Right lobe of liver (tissue), 6 donors: ENCODE measurements around the gene NIPSNAP2. TPM values are rescaled to one million over a fixed set of nuclear protein-coding genes. Genes with fewer than 3 reads are reported as not detected.

ENCODE experiments used
- ATAC-seq, 4 donors: fragments of 200-7000 bp; cut with Tn5 transposase; one replicate each; pipeline ENCODE4 v1.9.1; 2020; ENCODE audit warnings: mild to moderate bottlenecking in 4 of 4, moderate library complexity in 4 of 4
- DNase-seq, 3 donors: peaks; one replicate each; pipeline ENCODE4 v3.0.0-alpha.2; 2020
- H3K27ac ChIP-seq, 3 donors: fragments of 200-600 bp; one replicate each; pipeline ENCODE4 v1.8.0; 2022
- H3K27me3 ChIP-seq, 2 donors: fragments of 200-600 bp; one replicate each; pipeline ENCODE4 v1.8.0; 2022
- H3K36me3 ChIP-seq, 4 donors: fragments of 200-600 bp; sonication (generic) in 1 of 4; one replicate each; pipeline versions ENCODE4 v1.5.1 to v1.8.0; 2017 to 2022; ENCODE audit warnings: control low read depth in 1 of 4
- H3K4me1 ChIP-seq, 4 donors: fragments of 200-600 bp; sonication (generic) in 1 of 4; one replicate each; pipeline versions ENCODE4 v1.5.1 to v1.8.0; 2017 to 2022; ENCODE audit warnings: control low read depth in 1 of 4
- H3K4me3 ChIP-seq, 3 donors: fragments of 200-600 bp; one replicate each; pipeline ENCODE4 v1.8.0; 2022
- H3K9me3 ChIP-seq, 4 donors: fragments of 200-600 bp; sonication (generic) in 1 of 4; one replicate each; pipeline versions ENCODE4 v1.5.1 to v1.8.0; 2017 to 2022; ENCODE audit warnings: control low read depth in 1 of 4
- CTCF ChIP-seq, 4 donors: fragments of 200-600 bp in 3 of 4; fragments of 450-650 bp in 1 of 4; IDR thresholded peaks; one replicate each; pipeline versions ENCODE4 v1.5.1 to v1.8.0; 2016 to 2022; ENCODE audit warnings: antibody characterized with exemption in 4 of 4, mild to moderate bottlenecking in 2 of 4
- POLR2A ChIP-seq: fragments of 450-650 bp; IDR thresholded peaks from one replicate; pipeline ENCODE4 v1.6.1; 2017; ENCODE audit warnings: antibody characterized with exemption, mild to moderate bottlenecking
- WGBS: methylation state at CpG from one replicate; pipeline ENCODE4 v1.1.6; 2018; ENCODE audit warnings: low coverage, low lambda C conversion rate; ENCODE audit not compliant: insufficient coverage; ENCODE audit errors: missing lambda C conversion rate; 5-methylcytosine and 5-hydroxymethylcytosine counted together
- intact Hi-C, 2 donors: fragments of 100-400 bp; cut with DNase I; formaldehyde crosslinking; loops; one replicate each; pipeline versions ENCODE4 v1.11.2 to v1.14.1; 2022
- total RNA-seq, 6 experiments: library from RNA; depleted of rRNA in 2 of 6; stranded (reverse); fragments of >200 nt in 2 of 6; fragmentation: NEBNext Ultra II Directional in 3 of 6; extraction: Animal tissue kit (Norgen Biotek cat#: 25700) in 3 of 6; gene quantifications; one replicate each; pipeline versions ENCODE4 v1.1.0 to v1.2.4, GENCODE V29; 2016 to 2023
- donor health status: DM: no; HTN: yes; CAD: no.
- donor health status: DM: no; HTN: no; CAD: no.
- donor health status: DM: no; HTN: no; CAD: no.
- donor health status: DM: no; HTN: yes; CAD: no.
- donor health status: DM: no; HTN: yes; CAD: no.

Gene NIPSNAP2
- total RNA-seq, 6 experiments from 2014 or later, result 7.0 to 15.9 (median 10.3) TPM

- Histone ChIP-seq H3K36me3 (no peaks in the 10 kb centered on the region), H3K9me3 (no peaks in the 10 kb centered on the region), H3K27me3 (no peaks in the 10 kb centered on the region), H3K4me1 (peaks cover 0 to 27% (median 3%) of the 10 kb centered on the region in 4 donors), H3K4me3 (peak overlapping the region; percentile 48 to 74 (median 70)), H3K27ac (peak overlapping the region; percentile 82 to 90 (median 88))
- ATAC-seq (no peak), DNase-seq (no peak)
- intact Hi-C loops, result no loop called here
- TF ChIP-seq CTCF (IDR thresholded peaks at IDR 0.05) (no peak), POLR2A (no peak)
- WGBS, result 3% methylated on average over 10 of the region's 14 CpGs
These were observed 700 bp downstream of the NIPSNAP2 start for GRCh38 chr7:55965100-55965470.

GRCh38 chr7:55965805-55966421 lies 1.5 kb downstream of the NIPSNAP2 start:
- ATAC-seq (peak; percentile 10 to 68 (median 35)), DNase-seq (peak; percentile 25 to 79 (median 78))
- Histone ChIP-seq H3K27ac (peak overlapping the region in 2 of 3 donors; percentile 42 to 90), H3K4me1 (peaks cover 0 to 27% (median 3%) of the 10 kb centered on the region in 4 donors), H3K27me3 (no peaks in the 10 kb centered on the region), H3K36me3 (no peaks in the 10 kb centered on the region), H3K9me3 (no peaks in the 10 kb centered on the region), H3K4me3 (peak overlapping the region in 1 of 3 donors; percentile 74)
- 57% methylated on average over 13 of the region's 13 CpGs for WGBS
- intact Hi-C loops, result no loop called here
- TF ChIP-seq POLR2A (no peak), CTCF (IDR thresholded peaks at IDR 0.05) (no peak)

- no peak for DNase-seq
- TF ChIP-seq CTCF (IDR thresholded peaks at IDR 0.05) (no peak), POLR2A (no peak)
- ATAC-seq, result no peak
- Histone ChIP-seq H3K4me3 (no peak overlapping the region), H3K9me3 (no peaks in the 10 kb centered on the region), H3K4me1 (peaks cover 0 to 27% (median 3%) of the 10 kb centered on the region in 4 donors), H3K27ac (peak overlapping the region in 2 of 3 donors; percentile 42 to 90), H3K27me3 (no peaks in the 10 kb centered on the region), H3K36me3 (no peaks in the 10 kb centered on the region)
- intact Hi-C loops, result no loop called here
- 84% methylated on average over 3 of the region's 6 CpGs for WGBS
These were observed 2.5 kb downstream of the NIPSNAP2 start for GRCh38 chr7:55966851-55967250.

- peaks cover 0 to 21% (median 3%) of the 10 kb centered on the region in 4 donors for H3K4me1 ChIP-seq
- no peaks in the 10 kb centered on the region for H3K9me3 ChIP-seq
- H3K27ac ChIP-seq, result no peak overlapping the region
- intact Hi-C loops, result no loop called here
- no peaks in the 10 kb centered on the region for H3K27me3 ChIP-seq
- DNase-seq (no peak), ATAC-seq (no peak)
- H3K36me3 ChIP-seq, result no peaks in the 10 kb centered on the region
- WGBS, result 91% methylated on average over 5 of the region's 11 CpGs
- TF ChIP-seq POLR2A (no peak), CTCF (IDR thresholded peaks at IDR 0.05) (no peak)
- no peak overlapping the region for H3K4me3 ChIP-seq
These were observed 5.0 kb downstream of the NIPSNAP2 start for GRCh38 chr7:55969391-55969790.
